Epithelial cell of esophagus (primary cell): Measurements from ENCODE around the gene RAP1A.
A peak's percentile ranks its signal among the peaks of the same experiment; 100 is the strongest.

Experiments
- DNase-seq: peaks from one replicate; pipeline ENCODE4 v3.0.0; 2010; ENCODE audit warnings: low read depth
- H3K4me3 ChIP-seq: 2 replicates; pipeline ENCODE4 v1.5.1; 2011; ENCODE audit warnings: mild to moderate bottlenecking, low read length, control low read depth
- TF ChIP-seq, protein P1 (sequence below): IDR thresholded peaks from 2 replicates; pipeline ENCODE4 v1.5.1; 2011; ENCODE audit warnings: low read depth, mild to moderate bottlenecking, low read length, control low read depth, inconsistent platforms; ENCODE audit not compliant: insufficient read depth; ENCODE audit errors: missing control alignments

Gene RAP1A

GRCh38 chr1:111591937-111592336 lies 27.7 kb upstream of the RAP1A start:
- no peak for DNase-seq
- H3K4me3 ChIP-seq: no peak overlapping the region
- TF ChIP-seq, protein P1, sequence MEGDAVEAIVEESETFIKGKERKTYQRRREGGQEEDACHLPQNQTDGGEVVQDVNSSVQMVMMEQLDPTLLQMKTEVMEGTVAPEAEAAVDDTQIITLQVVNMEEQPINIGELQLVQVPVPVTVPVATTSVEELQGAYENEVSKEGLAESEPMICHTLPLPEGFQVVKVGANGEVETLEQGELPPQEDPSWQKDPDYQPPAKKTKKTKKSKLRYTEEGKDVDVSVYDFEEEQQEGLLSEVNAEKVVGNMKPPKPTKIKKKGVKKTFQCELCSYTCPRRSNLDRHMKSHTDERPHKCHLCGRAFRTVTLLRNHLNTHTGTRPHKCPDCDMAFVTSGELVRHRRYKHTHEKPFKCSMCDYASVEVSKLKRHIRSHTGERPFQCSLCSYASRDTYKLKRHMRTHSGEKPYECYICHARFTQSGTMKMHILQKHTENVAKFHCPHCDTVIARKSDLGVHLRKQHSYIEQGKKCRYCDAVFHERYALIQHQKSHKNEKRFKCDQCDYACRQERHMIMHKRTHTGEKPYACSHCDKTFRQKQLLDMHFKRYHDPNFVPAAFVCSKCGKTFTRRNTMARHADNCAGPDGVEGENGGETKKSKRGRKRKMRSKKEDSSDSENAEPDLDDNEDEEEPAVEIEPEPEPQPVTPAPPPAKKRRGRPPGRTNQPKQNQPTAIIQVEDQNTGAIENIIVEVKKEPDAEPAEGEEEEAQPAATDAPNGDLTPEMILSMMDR: no peak

GRCh38 chr1:111592389-111593361 lies 26.9 kb upstream of the RAP1A start:
- no peak overlapping the region for H3K4me3 ChIP-seq
- TF ChIP-seq, protein P1: no peak
- peak; percentile 100 for DNase-seq

DNA sequence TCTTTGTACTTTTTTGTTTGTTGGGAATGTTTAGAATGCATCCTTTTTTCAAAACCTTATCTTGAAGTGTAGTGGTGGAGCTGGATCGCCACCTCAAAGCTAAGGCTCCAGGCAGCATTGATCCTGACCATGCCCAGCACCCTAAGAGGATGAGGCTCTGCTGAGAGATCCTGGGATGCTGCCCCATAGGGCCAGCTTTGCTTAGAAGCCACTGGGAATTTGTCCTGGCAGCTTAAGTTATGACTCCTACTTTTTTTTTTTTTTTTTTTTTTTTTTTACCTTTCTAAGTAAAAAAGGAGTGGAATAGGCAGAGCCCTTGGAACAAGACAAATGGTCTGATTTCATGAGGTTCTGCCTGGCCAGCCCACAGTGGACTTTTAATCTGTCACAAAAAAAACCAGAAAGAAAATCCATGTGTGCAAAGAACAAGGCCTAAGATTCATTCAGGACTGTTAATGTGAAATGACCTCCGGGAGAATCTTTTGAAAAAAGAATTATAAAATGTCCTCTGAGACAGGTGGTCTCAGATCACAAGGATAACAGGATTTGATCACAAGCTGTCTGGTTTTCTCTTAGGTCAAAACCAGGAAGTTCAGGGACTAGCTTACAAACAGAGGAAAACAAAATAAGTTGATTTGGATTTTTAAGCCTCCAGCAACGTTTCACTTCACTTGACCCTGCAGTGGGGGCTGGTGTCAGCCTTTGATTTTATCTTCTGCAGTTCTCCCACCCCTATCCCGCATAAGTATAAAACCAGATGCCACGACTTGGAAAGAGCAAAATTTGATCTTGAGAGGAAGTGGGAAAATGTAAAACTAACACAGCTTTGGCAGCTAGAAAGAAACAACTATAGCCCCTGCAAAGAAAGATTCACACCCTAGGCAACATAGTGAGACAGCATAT lies 25.9 kb upstream of the RAP1A start:
- TF ChIP-seq, protein P1: no peak
- no peak overlapping the region for H3K4me3 ChIP-seq
- no peak for DNase-seq

DNA sequence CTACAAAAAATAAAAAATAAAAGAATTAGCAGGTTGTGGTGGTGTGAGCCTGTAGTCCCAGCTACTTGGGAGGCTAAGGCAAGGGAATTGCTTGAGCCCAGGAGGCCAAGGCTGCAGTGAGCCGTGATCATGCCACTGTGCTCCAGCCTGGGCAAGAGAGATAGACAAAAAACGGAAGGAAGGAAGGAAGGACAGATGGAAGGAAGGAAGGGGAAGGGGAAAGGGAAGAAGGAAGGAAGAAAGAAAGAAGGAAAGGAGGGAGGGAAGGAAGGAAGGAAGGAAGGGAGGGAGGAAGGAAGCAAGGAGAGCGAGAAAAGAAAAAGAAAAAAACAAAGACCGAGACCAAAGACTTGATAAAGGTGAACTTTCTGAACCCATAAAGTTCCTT lies 25.3 kb upstream of the RAP1A start:
- H3K4me3 ChIP-seq: no peak overlapping the region
- TF ChIP-seq, protein P1: no peak
- DNase-seq: no peak

DNA sequence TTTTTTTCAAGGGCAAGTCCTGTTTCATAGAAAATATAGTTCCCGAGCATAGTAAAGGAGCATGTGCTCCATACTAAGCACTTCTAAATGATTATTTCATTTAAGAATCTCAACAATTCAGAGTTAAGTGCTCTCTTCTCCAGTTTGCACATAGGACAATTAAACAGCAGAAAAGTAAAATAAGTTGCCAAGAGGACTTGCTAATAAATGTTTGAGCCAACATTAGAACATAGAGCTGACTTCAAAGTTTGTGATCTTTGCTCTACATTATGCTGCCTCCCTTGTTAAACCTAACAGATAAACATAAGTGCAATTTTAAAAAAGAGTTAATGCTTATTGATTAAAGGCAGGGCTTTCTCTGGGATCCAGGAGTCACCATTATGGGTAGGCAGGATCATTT lies 23.8 kb upstream of the RAP1A start:
- H3K4me3 ChIP-seq: no peak overlapping the region
- TF ChIP-seq, protein P1: no peak
- no peak for DNase-seq

- TF ChIP-seq, protein P1: no peak
- no peak overlapping the region for H3K4me3 ChIP-seq
- no peak for DNase-seq
These were observed 23.1 kb upstream of the RAP1A start for GRCh38 chr1:111596499-111596898.
